GM23338 (cell line): Measurements from ENCODE around the gene ZNF774. TPM values are rescaled to one million over a fixed set of nuclear protein-coding genes. Genes with fewer than 3 reads are reported as not detected.
A peak's percentile ranks its signal among the peaks of the same experiment; 100 is the strongest.

ENCODE experiments used
- ATAC-seq: fragments of 200-7000 bp; cut with Tn5 transposase; 3 replicates; pipeline ENCODE4 v1.9.1; 2020
- DNase-seq: peaks from one replicate; pipeline ENCODE4 v3.0.0-alpha.2; 2015; ENCODE audit warnings: low spot score
- H2AFZ ChIP-seq: fragments of 200-600 bp; sonication (generic); 2 replicates; pipeline ENCODE4 v1.8.0; 2016; ENCODE audit warnings: antibody characterized with exemption, mild to moderate bottlenecking, moderate library complexity
- H3F3A ChIP-seq: fragments of 200-600 bp; sonication (generic); replicated peaks from 2 replicates; pipeline ENCODE4 v1.8.0; 2017; ENCODE audit warnings: antibody characterized with exemption, mixed run types, low read depth
- H3K27ac ChIP-seq: fragments of 200-600 bp; sonication (generic); 2 replicates; pipeline ENCODE4 v1.6.1; 2016; ENCODE audit warnings: low read depth
- H3K27me3 ChIP-seq: fragments of 200-600 bp; sonication (generic); 2 replicates; pipeline ENCODE4 v1.8.0; 2016; ENCODE audit warnings: mild to moderate bottlenecking, mixed run types, moderate library complexity; ENCODE audit not compliant: insufficient read depth
- H3K36me3 ChIP-seq: fragments of 200-600 bp; sonication (generic); 2 replicates; pipeline ENCODE4 v1.8.0; 2016; ENCODE audit warnings: mild to moderate bottlenecking; ENCODE audit not compliant: insufficient read depth
- H3K4me1 ChIP-seq: fragments of 200-600 bp; sonication (generic); 2 replicates; pipeline ENCODE4 v1.8.0; 2016; ENCODE audit warnings: mild to moderate bottlenecking, moderate library complexity; ENCODE audit not compliant: insufficient read depth
- H3K4me2 ChIP-seq: fragments of 200-600 bp; sonication (generic); 2 replicates; pipeline ENCODE4 v1.7.1; 2017; ENCODE audit warnings: mixed run types
- H3K4me3 ChIP-seq: fragments of 200-600 bp; sonication (generic); 2 replicates; pipeline ENCODE4 v1.6.1; 2016; ENCODE audit warnings: mixed run types
- H3K79me2 ChIP-seq: fragments of 200-600 bp; sonication (generic); replicated peaks from 2 replicates; pipeline ENCODE4 v1.8.0; 2017; ENCODE audit warnings: mild to moderate bottlenecking; ENCODE audit not compliant: insufficient read depth
- H3K9me2 ChIP-seq: fragments of 200-600 bp; sonication (generic); 2 replicates; pipeline ENCODE4 v1.8.0; 2017; ENCODE audit not compliant: insufficient read depth
- H4K20me1 ChIP-seq: fragments of 200-600 bp; sonication (generic); replicated peaks from 2 replicates; pipeline ENCODE4 v1.8.0; 2017; ENCODE audit warnings: mild to moderate bottlenecking; ENCODE audit not compliant: insufficient read depth
- H3K27ac Mint-ChIP-seq: 2 replicates; pipeline ENCODE4 v1.8.0; 2020; ENCODE audit warnings: inconsistent platforms, mild to moderate bottlenecking, moderate library complexity, mixed read lengths
- H3K27me3 Mint-ChIP-seq: 3 replicates; pipeline ENCODE4 v1.8.0; 2022; ENCODE audit warnings: low read depth, mild to moderate bottlenecking, moderate library complexity, mixed read lengths, inconsistent platforms; ENCODE audit not compliant: insufficient read depth, poor library complexity
- H3K36me3 Mint-ChIP-seq: 3 replicates; pipeline ENCODE4 v1.8.0; 2021; ENCODE audit warnings: low read depth, mild to moderate bottlenecking, inconsistent platforms, moderate library complexity, mixed read lengths
- H3K4me1 Mint-ChIP-seq: 3 replicates; pipeline ENCODE4 v1.8.0; 2020; ENCODE audit warnings: mild to moderate bottlenecking, inconsistent platforms, mixed read lengths
- H3K4me3 Mint-ChIP-seq: 3 replicates; pipeline ENCODE4 v1.8.0; 2021; ENCODE audit warnings: moderate library complexity, mild to moderate bottlenecking, inconsistent platforms, mixed read lengths
- H3K9me3 Mint-ChIP-seq: 3 replicates; pipeline ENCODE4 v1.8.0; 2020; ENCODE audit warnings: moderate library complexity, mild to moderate bottlenecking, inconsistent platforms, mixed read lengths
- CREB1 ChIP-seq: fragments of 250-450 bp; sonication (Bioruptor Pico); IDR thresholded peaks from 2 replicates; pipeline ENCODE4 v1.5.0; 2020; ENCODE audit warnings: low read depth, mild to moderate bottlenecking, moderate library complexity
- JUNB ChIP-seq: IDR thresholded peaks from one replicate; pipeline ENCODE4 v1.6.1; 2016; ENCODE audit warnings: antibody characterized with exemption; ENCODE audit not compliant: unreplicated experiment
- ZNF114 ChIP-seq: fragments of 250-450 bp; sonication (Bioruptor Pico); IDR thresholded peaks from 2 replicates; pipeline ENCODE4 v1.5.0; 2020; ENCODE audit warnings: mild to moderate bottlenecking, moderate library complexity
- polyA plus RNA-seq: library from polyadenylated mRNA; unstranded; fragments of >200 nt; fragmentation: Nextera tagmentation; extraction: Ambion mirVana; gene quantifications from 2 replicates; pipeline ENCODE4 v1.2.1, GENCODE V29; 2016
- total RNA-seq: library from RNA; depleted of rRNA; stranded (reverse); fragments of >200 nt; shearing (Covaris generic); gene quantifications from 2 replicates; pipeline ENCODE4 v1.2.3, GENCODE V29; 2014
- TF ChIP-seq, protein P1 (sequence below), 2 experiments: fragments of 200-600 bp in 1 of 2; sonication (generic) in 1 of 2; conservative IDR thresholded peaks; 2 replicates each; pipeline versions ENCODE4 v1.5.1 to v1.6.1; 2016 to 2017; ENCODE audit warnings: antibody characterized with exemption in 2 of 2, low read depth in 2 of 2, mild to moderate bottlenecking in 2 of 2, moderate library complexity in 1 of 2
- TF ChIP-seq, protein P2 (sequence below): IDR thresholded peaks from one replicate; pipeline ENCODE4 v1.6.1; 2018; ENCODE audit warnings: antibody characterized with exemption; ENCODE audit not compliant: unreplicated experiment
- TF ChIP-seq, protein P3 (sequence below): fragments of 250-450 bp; sonication (Bioruptor Pico); IDR thresholded peaks from 2 replicates; pipeline ENCODE4 v1.5.0; 2020; ENCODE audit warnings: mild to moderate bottlenecking, moderate library complexity
- TF ChIP-seq, protein P4 (sequence below): IDR thresholded peaks from 2 replicates; pipeline ENCODE4 v1.6.1; 2016; ENCODE audit warnings: antibody characterized with exemption

Gene ZNF774
- total and polyA plus RNA-seq, 2 experiments from 2014 or later, result 0.45 to 1.8 TPM

DNA sequence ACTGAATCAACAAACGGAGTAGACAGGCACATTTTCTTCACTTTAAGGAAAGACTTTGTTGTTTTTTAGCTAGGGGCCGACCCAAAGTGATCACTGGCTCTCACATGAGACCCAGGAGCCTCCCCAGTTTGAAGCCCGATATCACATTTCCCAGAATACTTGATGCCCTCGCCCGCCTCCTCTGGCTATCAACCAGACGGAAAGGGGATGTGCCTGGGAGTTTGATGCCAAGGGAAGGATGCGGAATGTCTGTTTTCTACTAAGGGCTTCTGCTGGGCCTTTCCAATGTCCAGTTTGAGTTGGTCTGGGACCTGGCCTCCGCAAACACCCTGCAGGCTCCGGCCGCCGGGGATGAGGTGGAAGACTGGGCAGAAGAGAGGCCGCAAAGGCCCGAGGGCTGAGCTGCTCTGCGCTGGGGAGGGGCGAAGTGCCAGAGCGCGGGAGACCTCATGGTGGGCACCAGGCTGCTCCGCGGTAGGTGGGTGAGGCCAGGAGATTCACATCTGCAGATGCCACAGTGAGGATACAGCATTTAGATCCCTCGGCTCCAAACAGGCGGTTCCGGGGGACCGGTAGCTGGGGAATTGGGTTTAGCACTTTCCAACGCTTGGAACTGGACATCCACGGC lies 491 bp upstream of the ZNF774 start:
- TF ChIP-seq, protein P1, sequence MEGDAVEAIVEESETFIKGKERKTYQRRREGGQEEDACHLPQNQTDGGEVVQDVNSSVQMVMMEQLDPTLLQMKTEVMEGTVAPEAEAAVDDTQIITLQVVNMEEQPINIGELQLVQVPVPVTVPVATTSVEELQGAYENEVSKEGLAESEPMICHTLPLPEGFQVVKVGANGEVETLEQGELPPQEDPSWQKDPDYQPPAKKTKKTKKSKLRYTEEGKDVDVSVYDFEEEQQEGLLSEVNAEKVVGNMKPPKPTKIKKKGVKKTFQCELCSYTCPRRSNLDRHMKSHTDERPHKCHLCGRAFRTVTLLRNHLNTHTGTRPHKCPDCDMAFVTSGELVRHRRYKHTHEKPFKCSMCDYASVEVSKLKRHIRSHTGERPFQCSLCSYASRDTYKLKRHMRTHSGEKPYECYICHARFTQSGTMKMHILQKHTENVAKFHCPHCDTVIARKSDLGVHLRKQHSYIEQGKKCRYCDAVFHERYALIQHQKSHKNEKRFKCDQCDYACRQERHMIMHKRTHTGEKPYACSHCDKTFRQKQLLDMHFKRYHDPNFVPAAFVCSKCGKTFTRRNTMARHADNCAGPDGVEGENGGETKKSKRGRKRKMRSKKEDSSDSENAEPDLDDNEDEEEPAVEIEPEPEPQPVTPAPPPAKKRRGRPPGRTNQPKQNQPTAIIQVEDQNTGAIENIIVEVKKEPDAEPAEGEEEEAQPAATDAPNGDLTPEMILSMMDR (conservative IDR thresholded peaks at IDR 0.05; ENCODE audit: low read depth in 2 of 2), result 0 out of 4 replicates have a peak, but pooled peaks of 1 of the 2 experiments have one; percentile 10
- no peak for TF ChIP-seq CREB1 (CRISPR knock-in tag)
- H3K36me3 Mint-ChIP-seq, result no peaks in the 10 kb centered on the region
- Histone ChIP-seq H3K27ac (no peak overlapping the region), H3K9me2 (no peaks in the 10 kb centered on the region), H3K4me1 (no peaks in the 10 kb centered on the region), H3K36me3 (no peaks in the 10 kb centered on the region), H3K4me3 (peak overlapping the region; percentile 74), H3K79me2 (no peaks in the 10 kb centered on the region), H3F3A (no peaks in the 10 kb centered on the region), H4K20me1 (no peaks in the 10 kb centered on the region), H3K27me3 (no peaks in the 10 kb centered on the region), H2AFZ (peak overlapping the region; percentile 94), H3K4me2 (peak overlapping the region; percentile 85)
- peak; percentile 74 for ATAC-seq
- peaks cover 15% of the 10 kb centered on the region for H3K27me3 Mint-ChIP-seq
- no peaks in the 10 kb centered on the region for H3K9me3 Mint-ChIP-seq
- H3K4me1 Mint-ChIP-seq, result peaks cover 3% of the 10 kb centered on the region; the same call in 1 of the 3 replicates
- DNase-seq, result peak; percentile 69
- no peak overlapping the region for H3K27ac Mint-ChIP-seq
- peak overlapping the region; percentile 91 for H3K4me3 Mint-ChIP-seq

DNA sequence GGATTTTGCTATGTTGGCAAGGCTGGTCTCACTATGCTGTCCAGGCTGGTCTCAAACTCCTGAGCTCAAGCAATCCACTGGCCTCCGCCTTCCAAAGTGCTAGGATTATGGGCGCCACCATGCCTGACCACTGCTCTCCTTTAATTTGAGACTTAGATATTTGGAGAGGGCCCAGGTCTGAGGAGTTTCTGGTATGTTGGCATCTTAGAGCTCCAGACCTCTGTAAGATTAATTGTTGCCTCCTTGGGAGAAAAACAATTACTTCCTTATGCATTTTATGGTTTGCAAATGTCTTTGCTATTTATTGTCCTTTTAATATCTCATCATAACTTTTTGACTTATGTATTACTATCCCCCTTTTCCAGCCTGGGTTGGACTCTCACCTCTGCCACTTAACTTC lies 2.9 kb downstream of the ZNF774 start:
- DNase-seq (no peak), ATAC-seq (no peak)
- Histone ChIP-seq H3K9me2 (no peaks in the 10 kb centered on the region), H3K27ac (no peak overlapping the region), H3K4me2 (no peak overlapping the region), H2AFZ (no peak overlapping the region), H3F3A (no peaks in the 10 kb centered on the region), H3K79me2 (no peaks in the 10 kb centered on the region), H4K20me1 (no peaks in the 10 kb centered on the region), H3K27me3 (no peaks in the 10 kb centered on the region), H3K36me3 (no peaks in the 10 kb centered on the region), H3K4me3 (no peak overlapping the region), H3K4me1 (no peaks in the 10 kb centered on the region)
- H3K27ac Mint-ChIP-seq, result no peak overlapping the region
- H3K4me3 Mint-ChIP-seq, result no peak overlapping the region
- H3K4me1 Mint-ChIP-seq, result 0 out of 3 replicates have a peak, but pooled peaks cover 3% of the 10 kb centered on the region
- peaks cover 15% of the 10 kb centered on the region for H3K27me3 Mint-ChIP-seq
- 0 out of 3 replicates have a peak, but pooled peaks cover 5% of the 10 kb centered on the region for H3K36me3 Mint-ChIP-seq
- no peaks in the 10 kb centered on the region for H3K9me3 Mint-ChIP-seq
- TF ChIP-seq, protein P2, sequence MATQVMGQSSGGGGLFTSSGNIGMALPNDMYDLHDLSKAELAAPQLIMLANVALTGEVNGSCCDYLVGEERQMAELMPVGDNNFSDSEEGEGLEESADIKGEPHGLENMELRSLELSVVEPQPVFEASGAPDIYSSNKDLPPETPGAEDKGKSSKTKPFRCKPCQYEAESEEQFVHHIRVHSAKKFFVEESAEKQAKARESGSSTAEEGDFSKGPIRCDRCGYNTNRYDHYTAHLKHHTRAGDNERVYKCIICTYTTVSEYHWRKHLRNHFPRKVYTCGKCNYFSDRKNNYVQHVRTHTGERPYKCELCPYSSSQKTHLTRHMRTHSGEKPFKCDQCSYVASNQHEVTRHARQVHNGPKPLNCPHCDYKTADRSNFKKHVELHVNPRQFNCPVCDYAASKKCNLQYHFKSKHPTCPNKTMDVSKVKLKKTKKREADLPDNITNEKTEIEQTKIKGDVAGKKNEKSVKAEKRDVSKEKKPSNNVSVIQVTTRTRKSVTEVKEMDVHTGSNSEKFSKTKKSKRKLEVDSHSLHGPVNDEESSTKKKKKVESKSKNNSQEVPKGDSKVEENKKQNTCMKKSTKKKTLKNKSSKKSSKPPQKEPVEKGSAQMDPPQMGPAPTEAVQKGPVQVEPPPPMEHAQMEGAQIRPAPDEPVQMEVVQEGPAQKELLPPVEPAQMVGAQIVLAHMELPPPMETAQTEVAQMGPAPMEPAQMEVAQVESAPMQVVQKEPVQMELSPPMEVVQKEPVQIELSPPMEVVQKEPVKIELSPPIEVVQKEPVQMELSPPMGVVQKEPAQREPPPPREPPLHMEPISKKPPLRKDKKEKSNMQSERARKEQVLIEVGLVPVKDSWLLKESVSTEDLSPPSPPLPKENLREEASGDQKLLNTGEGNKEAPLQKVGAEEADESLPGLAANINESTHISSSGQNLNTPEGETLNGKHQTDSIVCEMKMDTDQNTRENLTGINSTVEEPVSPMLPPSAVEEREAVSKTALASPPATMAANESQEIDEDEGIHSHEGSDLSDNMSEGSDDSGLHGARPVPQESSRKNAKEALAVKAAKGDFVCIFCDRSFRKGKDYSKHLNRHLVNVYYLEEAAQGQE, result no peak
- TF ChIP-seq, protein P3, sequence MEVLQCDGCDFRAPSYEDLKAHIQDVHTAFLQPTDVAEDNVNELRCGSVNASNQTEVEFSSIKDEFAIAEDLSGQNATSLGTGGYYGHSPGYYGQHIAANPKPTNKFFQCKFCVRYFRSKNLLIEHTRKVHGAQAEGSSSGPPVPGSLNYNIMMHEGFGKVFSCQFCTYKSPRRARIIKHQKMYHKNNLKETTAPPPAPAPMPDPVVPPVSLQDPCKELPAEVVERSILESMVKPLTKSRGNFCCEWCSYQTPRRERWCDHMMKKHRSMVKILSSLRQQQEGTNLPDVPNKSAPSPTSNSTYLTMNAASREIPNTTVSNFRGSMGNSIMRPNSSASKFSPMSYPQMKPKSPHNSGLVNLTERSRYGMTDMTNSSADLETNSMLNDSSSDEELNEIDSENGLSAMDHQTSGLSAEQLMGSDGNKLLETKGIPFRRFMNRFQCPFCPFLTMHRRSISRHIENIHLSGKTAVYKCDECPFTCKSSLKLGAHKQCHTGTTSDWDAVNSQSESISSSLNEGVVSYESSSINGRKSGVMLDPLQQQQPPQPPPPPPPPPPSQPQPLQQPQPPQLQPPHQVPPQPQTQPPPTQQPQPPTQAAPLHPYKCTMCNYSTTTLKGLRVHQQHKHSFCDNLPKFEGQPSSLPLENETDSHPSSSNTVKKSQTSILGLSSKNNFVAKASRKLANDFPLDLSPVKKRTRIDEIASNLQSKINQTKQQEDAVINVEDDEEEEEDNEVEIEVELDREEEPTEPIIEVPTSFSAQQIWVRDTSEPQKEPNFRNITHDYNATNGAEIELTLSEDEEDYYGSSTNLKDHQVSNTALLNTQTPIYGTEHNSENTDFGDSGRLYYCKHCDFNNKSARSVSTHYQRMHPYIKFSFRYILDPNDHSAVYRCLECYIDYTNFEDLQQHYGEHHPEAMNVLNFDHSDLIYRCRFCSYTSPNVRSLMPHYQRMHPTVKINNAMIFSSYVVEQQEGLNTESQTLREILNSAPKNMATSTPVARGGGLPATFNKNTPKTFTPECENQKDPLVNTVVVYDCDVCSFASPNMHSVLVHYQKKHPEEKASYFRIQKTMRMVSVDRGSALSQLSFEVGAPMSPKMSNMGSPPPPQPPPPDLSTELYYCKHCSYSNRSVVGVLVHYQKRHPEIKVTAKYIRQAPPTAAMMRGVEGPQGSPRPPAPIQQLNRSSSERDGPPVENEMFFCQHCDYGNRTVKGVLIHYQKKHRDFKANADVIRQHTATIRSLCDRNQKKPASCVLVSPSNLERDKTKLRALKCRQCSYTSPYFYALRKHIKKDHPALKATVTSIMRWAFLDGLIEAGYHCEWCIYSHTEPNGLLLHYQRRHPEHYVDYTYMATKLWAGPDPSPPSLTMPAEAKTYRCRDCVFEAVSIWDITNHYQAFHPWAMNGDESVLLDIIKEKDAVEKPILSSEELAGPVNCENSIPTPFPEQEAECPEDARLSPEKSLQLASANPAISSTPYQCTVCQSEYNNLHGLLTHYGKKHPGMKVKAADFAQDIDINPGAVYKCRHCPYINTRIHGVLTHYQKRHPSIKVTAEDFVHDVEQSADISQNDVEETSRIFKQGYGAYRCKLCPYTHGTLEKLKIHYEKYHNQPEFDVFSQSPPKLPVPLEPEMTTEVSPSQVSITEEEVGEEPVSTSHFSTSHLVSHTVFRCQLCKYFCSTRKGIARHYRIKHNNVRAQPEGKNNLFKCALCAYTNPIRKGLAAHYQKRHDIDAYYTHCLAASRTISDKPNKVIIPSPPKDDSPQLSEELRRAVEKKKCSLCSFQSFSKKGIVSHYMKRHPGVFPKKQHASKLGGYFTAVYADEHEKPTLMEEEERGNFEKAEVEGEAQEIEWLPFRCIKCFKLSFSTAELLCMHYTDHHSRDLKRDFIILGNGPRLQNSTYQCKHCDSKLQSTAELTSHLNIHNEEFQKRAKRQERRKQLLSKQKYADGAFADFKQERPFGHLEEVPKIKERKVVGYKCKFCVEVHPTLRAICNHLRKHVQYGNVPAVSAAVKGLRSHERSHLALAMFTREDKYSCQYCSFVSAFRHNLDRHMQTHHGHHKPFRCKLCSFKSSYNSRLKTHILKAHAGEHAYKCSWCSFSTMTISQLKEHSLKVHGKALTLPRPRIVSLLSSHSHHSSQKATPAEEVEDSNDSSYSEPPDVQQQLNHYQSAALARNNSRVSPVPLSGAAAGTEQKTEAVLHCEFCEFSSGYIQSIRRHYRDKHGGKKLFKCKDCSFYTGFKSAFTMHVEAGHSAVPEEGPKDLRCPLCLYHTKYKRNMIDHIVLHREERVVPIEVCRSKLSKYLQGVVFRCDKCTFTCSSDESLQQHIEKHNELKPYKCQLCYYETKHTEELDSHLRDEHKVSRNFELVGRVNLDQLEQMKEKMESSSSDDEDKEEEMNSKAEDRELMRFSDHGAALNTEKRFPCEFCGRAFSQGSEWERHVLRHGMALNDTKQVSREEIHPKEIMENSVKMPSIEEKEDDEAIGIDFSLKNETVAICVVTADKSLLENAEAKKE (CRISPR knock-in tag), result no peak
- TF ChIP-seq, protein P4, sequence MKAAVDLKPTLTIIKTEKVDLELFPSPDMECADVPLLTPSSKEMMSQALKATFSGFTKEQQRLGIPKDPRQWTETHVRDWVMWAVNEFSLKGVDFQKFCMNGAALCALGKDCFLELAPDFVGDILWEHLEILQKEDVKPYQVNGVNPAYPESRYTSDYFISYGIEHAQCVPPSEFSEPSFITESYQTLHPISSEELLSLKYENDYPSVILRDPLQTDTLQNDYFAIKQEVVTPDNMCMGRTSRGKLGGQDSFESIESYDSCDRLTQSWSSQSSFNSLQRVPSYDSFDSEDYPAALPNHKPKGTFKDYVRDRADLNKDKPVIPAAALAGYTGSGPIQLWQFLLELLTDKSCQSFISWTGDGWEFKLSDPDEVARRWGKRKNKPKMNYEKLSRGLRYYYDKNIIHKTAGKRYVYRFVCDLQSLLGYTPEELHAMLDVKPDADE, result no peak
- TF ChIP-seq ZNF114 (no peak), JUNB (no peak), CREB1 (CRISPR knock-in tag) (no peak)
